OCI-LY7 (cell line): ENCODE results near the gene SCN4A. TPM values are rescaled to one million over a fixed set of nuclear protein-coding genes. Genes with fewer than 3 reads are reported as not detected.

Source experiments
- BruUV-seq: library from RNA; stranded (reverse); fragments of 400-500 nt; replicated peaks from 2 replicates; lab custom pipeline; 2021; lab: Mats Ljungman, UMichigan
- CTCF ChIA-PET: fragments of 300-600 bp; sonication (Branson Sonifier 250); formaldehyde crosslinking; loops from one replicate; lab custom pipeline; 2022; ENCODE audit warnings: antibody characterized with exemption; ENCODE audit not compliant: unreplicated experiment; lab: Charles Lee
- POLR2A ChIA-PET: fragments of 300-600 bp; sonication (Branson Sonifier 250); formaldehyde crosslinking; loops from one replicate; lab custom pipeline; 2022; ENCODE audit warnings: antibody characterized with exemption; lab: Charles Lee
- DNase-seq: peaks from one replicate; pipeline ENCODE4 v3.0.0-alpha.2; 2015; ENCODE audit warnings: low spot score
- H2AFZ ChIP-seq: fragments of 200-600 bp; sonication (generic), shearing (Covaris generic); 2 replicates; pipeline ENCODE4 v1.6.1; 2014; ENCODE audit warnings: mild to moderate bottlenecking, antibody characterized with exemption, low read length, moderate library complexity
- H3K27ac ChIP-seq: fragments of 200-600 bp; sonication (generic); 2 replicates; pipeline ENCODE4 v1.5.1; 2014; ENCODE audit warnings: mixed run types, low read depth, mild to moderate bottlenecking, moderate library complexity, low read length, inconsistent platforms; ENCODE audit not compliant: poor library complexity, severe bottlenecking
- H3K36me3 ChIP-seq: fragments of 200-600 bp; sonication (generic); 2 replicates; pipeline ENCODE4 v1.6.1; 2014; ENCODE audit warnings: mild to moderate bottlenecking, antibody characterized with exemption, low read length, moderate library complexity, mixed read lengths; ENCODE audit not compliant: insufficient read depth
- H3K4me1 ChIP-seq: fragments of 200-600 bp; sonication (generic); 2 replicates; pipeline ENCODE4 v1.5.1; 2014; ENCODE audit warnings: mild to moderate bottlenecking, low read length; ENCODE audit not compliant: insufficient read depth, poor library complexity, severe bottlenecking
- H3K4me2 ChIP-seq: fragments of 200-600 bp; sonication (generic); 2 replicates; pipeline ENCODE4 v1.6.1; 2014; ENCODE audit warnings: mild to moderate bottlenecking, low read length
- H3K4me3 ChIP-seq: fragments of 200-600 bp; sonication (generic); 2 replicates; pipeline ENCODE4 v1.5.1; 2014; ENCODE audit warnings: mild to moderate bottlenecking, low read depth, low read length; ENCODE audit not compliant: poor library complexity, severe bottlenecking
- H3K79me2 ChIP-seq: fragments of 200-600 bp; sonication (generic); 2 replicates; pipeline ENCODE4 v1.6.1; 2016; ENCODE audit warnings: low read depth, mild to moderate bottlenecking, low read length, moderate library complexity, mixed read lengths; ENCODE audit not compliant: insufficient read depth
- H3K9me2 ChIP-seq: fragments of 200-600 bp; sonication (generic); 2 replicates; pipeline ENCODE4 v1.6.1; 2016; ENCODE audit warnings: mild to moderate bottlenecking, low read length, mixed read lengths; ENCODE audit not compliant: insufficient read depth
- H3K9me3 ChIP-seq: fragments of 200-600 bp; sonication (generic); 2 replicates; pipeline ENCODE4 v1.6.1; 2014; ENCODE audit warnings: mild to moderate bottlenecking, mixed run types, low read length, mixed read lengths
- H4K20me1 ChIP-seq: fragments of 200-600 bp; sonication (generic); 2 replicates; pipeline ENCODE4 v1.6.1; 2014; ENCODE audit warnings: mild to moderate bottlenecking, antibody characterized with exemption, low read length, moderate library complexity, mixed read lengths; ENCODE audit not compliant: insufficient read depth
- EZH2phosphoT487 ChIP-seq: fragments of 200-600 bp; sonication (generic); IDR thresholded peaks from 2 replicates; pipeline ENCODE4 v1.6.1; 2018; ENCODE audit warnings: low read depth, borderline replicate concordance, mild to moderate bottlenecking, mixed run types, antibody characterized with exemption, low read length, moderate library complexity, mixed read lengths
- intact Hi-C: fragments of 100-400 bp; cut with micrococcal nuclease; formaldehyde crosslinking; loops from one replicate; pipeline ENCODE4 v1.10.0; 2022; ENCODE audit not compliant: unreplicated experiment
- total RNA-seq, 2 experiments: library from RNA; depleted of rRNA in 1 of 2; stranded (reverse); fragments of >200 nt in 1 of 2; shearing (Covaris generic) in 1 of 2; gene quantifications; 2 replicates each; pipeline ENCODE4 v1.2.3, GENCODE V29; 2014 to 2022
- TF ChIP-seq, protein P1 (sequence below): fragments of 200-600 bp; sonication (generic); conservative IDR thresholded peaks from 2 replicates; pipeline ENCODE4 v1.5.1; 2014; ENCODE audit warnings: mild to moderate bottlenecking, antibody characterized with exemption, low read length, moderate library complexity, mixed read lengths

The SCN4A gene
- total RNA-seq, 2 experiments from 2014 or later = 6.4 to 9.0 TPM

DNA sequence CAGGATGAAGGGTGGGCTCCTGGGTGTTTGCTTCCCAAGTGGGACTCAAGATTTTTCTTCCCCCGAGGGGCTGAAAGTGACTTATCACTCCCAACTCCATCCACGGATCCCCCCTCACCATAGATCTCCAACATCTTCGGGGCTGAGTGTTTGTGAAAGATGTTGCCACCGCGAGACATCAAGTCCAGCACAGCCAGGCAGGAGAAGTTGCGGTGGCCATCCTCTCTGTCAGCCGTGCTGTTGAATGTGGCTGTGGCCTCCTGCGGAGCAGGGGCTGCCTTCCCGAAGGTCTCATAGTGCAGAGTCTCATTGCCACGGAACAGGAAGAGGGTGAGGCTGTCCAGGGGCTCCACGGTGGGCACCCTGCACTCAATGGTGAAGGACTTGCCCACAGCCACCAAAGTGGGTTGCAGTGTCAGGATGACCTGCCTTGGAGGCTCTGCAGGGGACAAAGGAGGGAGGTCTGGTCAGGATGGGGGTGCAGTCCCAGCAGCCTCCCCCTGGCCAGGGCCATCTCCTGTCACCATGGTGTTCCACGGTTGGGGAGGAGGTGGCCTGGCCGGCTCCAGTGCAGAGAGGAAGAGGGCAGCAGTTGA lies 30.9 kb upstream of the SCN4A start:
- POLR2A ChIA-PET = no interaction called here
- Histone ChIP-seq H3K4me1 (peaks cover 7% of the 10 kb centered on the region), H3K4me2 (no peak overlapping the region), H2AFZ (no peak overlapping the region), H3K4me3 (no peak overlapping the region), H3K9me2 (no peaks in the 10 kb centered on the region), H3K9me3 (no peaks in the 10 kb centered on the region), H3K36me3 (peaks cover 66% of the 10 kb centered on the region), H3K27ac (no peak overlapping the region), H4K20me1 (no peaks in the 10 kb centered on the region), H3K79me2 (peaks cover 5% of the 10 kb centered on the region)
- intact Hi-C loops = no loop called here
- TF ChIP-seq EZH2phosphoT487 = no peak
- TF ChIP-seq, protein P1, sequence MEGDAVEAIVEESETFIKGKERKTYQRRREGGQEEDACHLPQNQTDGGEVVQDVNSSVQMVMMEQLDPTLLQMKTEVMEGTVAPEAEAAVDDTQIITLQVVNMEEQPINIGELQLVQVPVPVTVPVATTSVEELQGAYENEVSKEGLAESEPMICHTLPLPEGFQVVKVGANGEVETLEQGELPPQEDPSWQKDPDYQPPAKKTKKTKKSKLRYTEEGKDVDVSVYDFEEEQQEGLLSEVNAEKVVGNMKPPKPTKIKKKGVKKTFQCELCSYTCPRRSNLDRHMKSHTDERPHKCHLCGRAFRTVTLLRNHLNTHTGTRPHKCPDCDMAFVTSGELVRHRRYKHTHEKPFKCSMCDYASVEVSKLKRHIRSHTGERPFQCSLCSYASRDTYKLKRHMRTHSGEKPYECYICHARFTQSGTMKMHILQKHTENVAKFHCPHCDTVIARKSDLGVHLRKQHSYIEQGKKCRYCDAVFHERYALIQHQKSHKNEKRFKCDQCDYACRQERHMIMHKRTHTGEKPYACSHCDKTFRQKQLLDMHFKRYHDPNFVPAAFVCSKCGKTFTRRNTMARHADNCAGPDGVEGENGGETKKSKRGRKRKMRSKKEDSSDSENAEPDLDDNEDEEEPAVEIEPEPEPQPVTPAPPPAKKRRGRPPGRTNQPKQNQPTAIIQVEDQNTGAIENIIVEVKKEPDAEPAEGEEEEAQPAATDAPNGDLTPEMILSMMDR = no peak
- DNase-seq = no peak
- BruUV-seq = no TSS peak
- CTCF ChIA-PET = no interaction called here

DNA sequence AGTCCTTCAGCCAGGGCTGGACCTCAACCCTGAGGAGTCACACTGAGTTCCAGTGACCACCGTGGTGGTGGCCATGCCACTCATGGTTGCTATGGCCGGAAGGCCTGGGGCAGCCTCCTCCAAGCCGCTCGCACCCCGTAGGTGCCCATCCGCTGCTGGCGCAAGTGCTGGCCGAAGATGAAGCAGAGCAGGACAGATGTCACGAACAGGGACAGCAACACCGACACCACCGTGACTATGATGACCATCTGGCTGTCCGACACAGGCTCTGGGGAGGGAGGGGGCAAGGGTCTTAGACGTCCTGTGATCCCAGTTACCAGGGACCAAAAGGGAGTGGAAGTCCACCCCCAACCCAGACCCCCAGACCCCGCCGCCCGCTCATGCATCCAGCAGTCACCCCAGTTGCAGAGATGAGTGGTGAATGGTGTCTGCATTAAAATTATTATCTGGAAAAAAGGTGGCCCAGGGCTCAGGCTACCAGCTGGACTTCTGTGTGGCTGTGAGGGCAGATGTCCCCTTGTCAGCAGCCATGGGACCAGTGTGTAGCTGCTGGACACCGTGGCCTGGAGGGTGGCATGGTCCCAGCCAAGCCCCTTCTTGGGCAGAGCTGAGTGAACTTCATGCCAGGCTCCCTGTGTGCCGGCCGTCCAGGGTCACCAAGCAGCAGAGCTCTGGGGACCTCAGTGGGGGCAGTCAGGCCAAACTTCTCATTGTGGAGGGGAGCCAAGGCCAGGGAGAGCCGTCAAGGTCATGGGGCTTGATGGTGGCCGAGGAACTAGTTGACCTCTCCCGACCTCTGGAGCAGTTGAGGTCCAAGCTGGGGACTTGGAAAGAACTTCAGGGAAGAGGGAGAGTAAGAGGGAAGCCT lies 30.2 kb upstream of the SCN4A start:
- Histone ChIP-seq H3K4me1 (peaks cover 11% of the 10 kb centered on the region), H3K9me3 (no peaks in the 10 kb centered on the region), H3K4me2 (no peak overlapping the region), H4K20me1 (no peaks in the 10 kb centered on the region), H3K79me2 (no peaks in the 10 kb centered on the region; the same call in 1 of the 2 replicates), H3K9me2 (no peaks in the 10 kb centered on the region), H3K27ac (no peak overlapping the region), H2AFZ (no peak overlapping the region), H3K36me3 (peaks cover 60% of the 10 kb centered on the region), H3K4me3 (no peak overlapping the region)
- no peak for DNase-seq
- ChIA-PET CTCF (no interaction called here), POLR2A (no interaction called here)
- BruUV-seq = no TSS peak
- TF ChIP-seq, protein P1 = no peak
- TF ChIP-seq EZH2phosphoT487 = no peak
- intact Hi-C loops = no loop called here
